Measurements from ENCODE around the gene GAST. TPM values are rescaled to one million over a fixed set of nuclear protein-coding genes. Genes with fewer than 3 reads are reported as not detected.
A peak's percentile ranks its signal among the peaks of the same experiment; 100 is the strongest.

GAST gene
- total RNA-seq, 4 donors from 2014 or later: not detected

- no peak overlapping the region for H3K27ac ChIP-seq
- H3K36me3 ChIP-seq: peaks cover 86 to 89% of the 10 kb centered on the region in 2 donors
- WGBS, 2 donors: 54 to 76% methylated on average over 3 to 8 of the region's 9 CpGs
- no peak overlapping the region for H3K4me3 ChIP-seq (replicated peaks in 1 of 3)
- H3K9me3 ChIP-seq: no peaks in the 10 kb centered on the region
- intact Hi-C loops (cut with DNase I): no loop called here
- no peaks in the 10 kb centered on the region for H3K4me1 ChIP-seq
- peak; percentile 56 to 66 for DNase-seq
- TF ChIP-seq CTCF (IDR thresholded peaks at IDR 0.05): no peak
- TF ChIP-seq POLR2A (IDR thresholded peaks at IDR 0.05): no peak
- no peaks in the 10 kb centered on the region for H3K27me3 ChIP-seq
Observed at GRCh38 chr17:41758601-41759000, 46.5 kb downstream of the GAST start.

GRCh38 chr17:41760878-41761277, 48.7 kb downstream of the GAST start:
- H3K9me3 ChIP-seq: no peaks in the 10 kb centered on the region
- peaks cover 86 to 90% of the 10 kb centered on the region in 2 donors for H3K36me3 ChIP-seq
- no peak overlapping the region for H3K27ac ChIP-seq
- DNase-seq: no peak
- H3K4me3 ChIP-seq (replicated peaks in 1 of 3): no peak overlapping the region
- 90 to 97% methylated on average over 6 of the region's 6 CpGs for WGBS, 2 donors
- intact Hi-C loops (cut with DNase I): no loop called here
- H3K4me1 ChIP-seq: no peaks in the 10 kb centered on the region
- no peaks in the 10 kb centered on the region for H3K27me3 ChIP-seq
- no peak for TF ChIP-seq POLR2A (IDR thresholded peaks at IDR 0.05)
- TF ChIP-seq CTCF (IDR thresholded peaks at IDR 0.05): no peak

GRCh38 chr17:41762391-41762790, 50.3 kb downstream of the GAST start:
- 78 to 87% methylated on average over 6 of the region's 6 CpGs for WGBS, 2 donors
- TF ChIP-seq CTCF (IDR thresholded peaks at IDR 0.05): no peak
- no peak for TF ChIP-seq POLR2A (IDR thresholded peaks at IDR 0.05)
- Histone ChIP-seq H3K27ac (no peak overlapping the region), H3K9me3 (no peaks in the 10 kb centered on the region), H3K4me1 (no peaks in the 10 kb centered on the region), H3K36me3 (peaks cover 87 to 90% of the 10 kb centered on the region in 2 donors), H3K4me3 (replicated peaks in 1 of 3) (no peak overlapping the region), H3K27me3 (no peaks in the 10 kb centered on the region)
- DNase-seq: no peak
- intact Hi-C loops (cut with DNase I): no loop called here

- no peaks in the 10 kb centered on the region for H3K27me3 ChIP-seq
- TF ChIP-seq POLR2A (IDR thresholded peaks at IDR 0.05) (no peak), CTCF (IDR thresholded peaks at IDR 0.05) (no peak)
- no peak for DNase-seq
- H3K9me3 ChIP-seq: no peaks in the 10 kb centered on the region
- H3K27ac ChIP-seq: no peak overlapping the region
- H3K4me1 ChIP-seq: no peaks in the 10 kb centered on the region
- 92 to 93% methylated on average over 8 to 15 of the region's 16 CpGs for WGBS, 2 donors
- intact Hi-C loops (cut with DNase I): no loop called here
- H3K4me3 ChIP-seq (replicated peaks in 1 of 3): no peak overlapping the region
- H3K36me3 ChIP-seq: peaks cover 87 to 90% of the 10 kb centered on the region in 2 donors
Observed at GRCh38 chr17:41762841-41763240, 50.7 kb downstream of the GAST start.

DNA sequence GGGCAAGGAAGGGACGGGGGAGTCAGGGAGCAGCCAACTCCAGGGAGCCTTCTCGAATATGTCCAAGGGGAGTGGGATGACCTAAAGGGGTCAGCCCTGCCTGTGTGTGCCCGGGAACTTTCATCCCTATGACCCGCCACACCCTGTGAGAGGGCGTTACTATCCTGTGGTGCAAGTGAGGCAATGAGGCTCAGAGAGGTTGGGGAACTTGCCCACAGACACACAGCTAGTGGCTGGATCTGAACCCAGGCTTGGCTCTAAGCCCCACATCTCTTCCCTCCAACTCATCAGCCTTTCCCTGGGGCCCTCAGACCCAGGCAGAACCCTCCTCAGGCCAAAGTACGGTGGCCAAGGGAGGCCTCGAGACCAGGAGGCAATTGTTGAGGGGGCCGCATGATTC, 51.2 kb downstream of the GAST start:
- Histone ChIP-seq H3K36me3 (peaks cover 87 to 90% of the 10 kb centered on the region in 2 donors), H3K4me3 (replicated peaks in 1 of 3) (no peak overlapping the region), H3K9me3 (no peaks in the 10 kb centered on the region), H3K4me1 (no peaks in the 10 kb centered on the region), H3K27ac (no peak overlapping the region), H3K27me3 (no peaks in the 10 kb centered on the region)
- TF ChIP-seq CTCF (IDR thresholded peaks at IDR 0.05): no peak
- TF ChIP-seq POLR2A (IDR thresholded peaks at IDR 0.05): no peak
- WGBS, 2 donors: 89 to 97% methylated on average over 5 to 8 of the region's 8 CpGs
- no peak for DNase-seq
- intact Hi-C loops (cut with DNase I): no loop called here

Small RNA genes within 50 kb of the gene (small RNA-seq; reads per million reads assigned to genes)
- gene RN7SL399P (not detected), gene RNA5SP442 (not detected)

Other genes with a start within 250 kb of the GAST start
- gene KRT32, start 244.9 kb upstream of the GAST start, total RNA-seq: not detected
- gene KRT35, start 231.2 kb upstream of the GAST start, total RNA-seq: not detected
- not detected for gene KRT36, start 222.4 kb upstream of the GAST start, total RNA-seq
- gene KRT13, start 206.7 kb upstream of the GAST start, total RNA-seq: under 1 TPM in 1 of 4 donors, not detected in 3; 0.83 TPM
- under 1 TPM in 1 of 4 donors, not detected in 3; 0.93 TPM for gene KRT15, start 193.4 kb upstream of the GAST start, total RNA-seq
- 10 to 100 TPM; 18.3 to 41.4 (median 28.6) TPM for gene KRT19, start 184.0 kb upstream of the GAST start, total RNA-seq
- gene KRT9, start 140.3 kb upstream of the GAST start, total RNA-seq: not detected
- gene KRT14, start 125.4 kb upstream of the GAST start, total RNA-seq: 10 to 100 TPM in 1 of 4 donors, under 1 TPM in 1, not detected in 2; 0.22 to 12.4 TPM
- 1 to 10 TPM in 2 of 4 donors, not detected in 2; 1.3 to 2.0 TPM for gene KRT16, start 99.6 kb upstream of the GAST start, total RNA-seq
- gene KRT17, start 87.8 kb upstream of the GAST start, total RNA-seq: under 1 TPM in 1 of 4 donors, not detected in 3; 0.56 TPM
- gene EIF1, start 23.4 kb upstream of the GAST start, total RNA-seq: 100 to 1,000 TPM; 119 to 171 (median 145) TPM
- 10 to 100 TPM in 1 of 4 donors, 1 to 10 TPM in 2, under 1 TPM in 1; 0.94 to 12.7 (median 1.9) TPM for gene HAP1, start 22.3 kb downstream of the GAST start, total RNA-seq
- gene JUP, start 74.4 kb downstream of the GAST start, total RNA-seq: 100 to 1,000 TPM; 127 to 356 (median 250) TPM
- 10 to 100 TPM; 24.5 to 59.2 (median 34.9) TPM for gene P3H4, start 99.6 kb downstream of the GAST start, total RNA-seq
- gene FKBP10, start 100.7 kb downstream of the GAST start, total RNA-seq: 10 to 100 TPM; 42.2 to 75.3 (median 60.4) TPM
- 100 to 1,000 TPM in 2 of 4 donors, 10 to 100 TPM in 2; 97.3 to 132 (median 110) TPM for gene NT5C3B, start 123.9 kb downstream of the GAST start, total RNA-seq
- gene KLHL10, start 125.5 kb downstream of the GAST start, total RNA-seq: 1 to 10 TPM in 1 of 4 donors, under 1 TPM in 1, not detected in 2; 0.33 to 1.6 TPM
- 10 to 100 TPM; 46.0 to 60.7 (median 46.9) TPM for gene KLHL11, start 153.1 kb downstream of the GAST start, total RNA-seq
- gene ACLY, start 206.6 kb downstream of the GAST start, total RNA-seq: 10 to 100 TPM; 62.6 to 85.2 (median 78.8) TPM
- 1 to 10 TPM; 3.0 to 8.2 (median 3.8) TPM for gene ODAD4, start 218.3 kb downstream of the GAST start, total RNA-seq